Neural cell (in vitro differentiated cells): ENCODE data around the gene HJV. TPM values are rescaled to one million over a fixed set of nuclear protein-coding genes. Genes with fewer than 3 reads are reported as not detected.

Source experiments
- H2AFZ ChIP-seq: fragments of 200-600, 300-800 bp; sonication (generic), shearing (Covaris generic); 2 replicates; pipeline ENCODE4 v1.6.0; 2014; ENCODE audit warnings: low read depth, mild to moderate bottlenecking, antibody characterized with exemption, low read length, moderate library complexity
- H3F3A ChIP-seq: fragments of 200-600 bp; shearing (Covaris generic); 2 replicates; pipeline ENCODE4 v1.6.1; 2016; ENCODE audit warnings: mild to moderate bottlenecking, moderate library complexity, mixed read lengths, antibody characterized with exemption, low read length; ENCODE audit not compliant: insufficient read depth, poor library complexity, severe bottlenecking
- H3K27ac ChIP-seq: fragments of 200-600, 300-800 bp; sonication (generic), shearing (Covaris generic); 2 replicates; pipeline ENCODE4 v1.5.1; 2014; ENCODE audit warnings: mild to moderate bottlenecking, low read length, moderate library complexity
- H3K27me3 ChIP-seq: fragments of 300-800, 200-600 bp; sonication (generic), shearing (Covaris generic); 2 replicates; pipeline ENCODE4 v1.6.0; 2014; ENCODE audit warnings: mild to moderate bottlenecking, low read depth, low read length, moderate library complexity; ENCODE audit not compliant: insufficient read depth
- H3K36me3 ChIP-seq: fragments of 300-800, 200-600 bp; sonication (generic), shearing (Covaris generic); 2 replicates; pipeline ENCODE4 v1.5.1; 2014; ENCODE audit warnings: mild to moderate bottlenecking, antibody characterized with exemption, low read length, moderate library complexity; ENCODE audit not compliant: insufficient read depth
- H3K4me2 ChIP-seq: fragments of 300-800, 200-600 bp; sonication (generic), shearing (Covaris generic); 2 replicates; pipeline ENCODE4 v1.6.0; 2014; ENCODE audit warnings: mild to moderate bottlenecking, low read length
- H3K4me3 ChIP-seq: fragments of 300-800, 200-600 bp; sonication (generic), shearing (Covaris generic); 2 replicates; pipeline ENCODE4 v1.5.1; 2014; ENCODE audit warnings: mild to moderate bottlenecking, low read length, moderate library complexity
- H3K79me2 ChIP-seq: fragments of 200-600 bp; shearing (Covaris generic); replicated peaks from 2 replicates; pipeline ENCODE4 v1.6.0; 2014; ENCODE audit warnings: mild to moderate bottlenecking, low read length, moderate library complexity; ENCODE audit not compliant: insufficient read depth
- H3K9ac ChIP-seq: fragments of 300-800, 200-600 bp; sonication (generic), shearing (Covaris generic); 2 replicates; pipeline ENCODE4 v1.6.1; 2016; ENCODE audit warnings: mild to moderate bottlenecking, low read length, mixed read lengths
- H3K9me2 ChIP-seq: fragments of 200-600 bp; shearing (Covaris generic); 2 replicates; pipeline ENCODE4 v1.6.1; 2016; ENCODE audit warnings: mild to moderate bottlenecking, low read length, mixed read lengths; ENCODE audit not compliant: insufficient read depth
- H3K9me3 ChIP-seq: fragments of 200-600, 300-800 bp; sonication (generic), shearing (Covaris generic); 2 replicates; pipeline ENCODE4 v1.6.1; 2016; ENCODE audit warnings: mild to moderate bottlenecking, mixed run types, low read length, moderate library complexity, mixed read lengths
- H4K20me1 ChIP-seq: fragments of 200-600 bp; shearing (Covaris generic); 2 replicates; pipeline ENCODE4 v1.6.1; 2016; ENCODE audit warnings: mild to moderate bottlenecking, mixed run types; ENCODE audit not compliant: insufficient read depth
- CTCF ChIP-seq: fragments of 450-650 bp; IDR thresholded peaks from 2 replicates; pipeline ENCODE4 v1.5.1; 2014; ENCODE audit warnings: antibody characterized with exemption, mild to moderate bottlenecking, moderate library complexity; ENCODE audit not compliant: poor library complexity, severe bottlenecking
- EP300 ChIP-seq: fragments of 450-650 bp; conservative IDR thresholded peaks from 2 replicates; pipeline ENCODE4 v1.6.1; 2014; ENCODE audit warnings: antibody characterized with exemption, mild to moderate bottlenecking, moderate library complexity; ENCODE audit not compliant: poor library complexity, severe bottlenecking
- EZH2 ChIP-seq: fragments of 200-600, 300-800 bp; shearing (Covaris generic), sonication (generic); IDR thresholded peaks from 2 replicates; pipeline ENCODE4 v1.6.1; 2014; ENCODE audit warnings: antibody characterized with exemption, low read length, borderline replicate concordance, mild to moderate bottlenecking; ENCODE audit not compliant: insufficient read depth, poor library complexity, severe bottlenecking
- MXI1 ChIP-seq: fragments of 450-650 bp; conservative IDR thresholded peaks from 2 replicates; pipeline ENCODE4 v1.6.1; 2014; ENCODE audit warnings: antibody characterized with exemption, mild to moderate bottlenecking; ENCODE audit not compliant: poor library complexity, severe bottlenecking
- POLR2AphosphoS5 ChIP-seq: IDR thresholded peaks from 2 replicates; pipeline ENCODE4 v1.6.1; 2012
- RAD21 ChIP-seq: fragments of 450-650 bp; conservative IDR thresholded peaks from 2 replicates; pipeline ENCODE4 v1.6.1; 2014; ENCODE audit warnings: antibody characterized with exemption, mild to moderate bottlenecking, moderate library complexity
- REST ChIP-seq: IDR thresholded peaks from 2 replicates; pipeline ENCODE4 v1.6.1; 2012; ENCODE audit warnings: borderline replicate concordance
- SMC3 ChIP-seq: fragments of 450-650 bp; conservative IDR thresholded peaks from 2 replicates; pipeline ENCODE4 v1.6.1; 2014; ENCODE audit warnings: antibody characterized with exemption, mild to moderate bottlenecking, moderate library complexity; ENCODE audit not compliant: poor library complexity
- TAF1 ChIP-seq: IDR thresholded peaks from 2 replicates; pipeline ENCODE4 v1.6.1; 2012; ENCODE audit warnings: low read depth
- polyA plus RNA-seq: library from polyadenylated mRNA; depleted of rRNA; stranded (reverse); fragments of >200 nt; gene quantifications from 2 replicates; pipeline ENCODE4 v1.2.3, GENCODE V29; 2014

Gene HJV
- polyA plus RNA-seq, 1 donor from 2014 or later = not detected

GRCh38 chr1:145999321-146000024 is 22.1 kb downstream of the HJV start:
- no peak overlapping the region for H3K27ac ChIP-seq
- H3K4me2 ChIP-seq = no peak overlapping the region
- no peak overlapping the region for H2AFZ ChIP-seq
- H3F3A ChIP-seq = no peaks in the 10 kb centered on the region
- H3K27me3 ChIP-seq = no peaks in the 10 kb centered on the region
- H3K9ac ChIP-seq = no peak overlapping the region
- H3K4me3 ChIP-seq = no peak overlapping the region
- peaks cover 18% of the 10 kb centered on the region for H4K20me1 ChIP-seq
- no peak for TF ChIP-seq CTCF
- no peak for TF ChIP-seq REST
- TF ChIP-seq SMC3 = no peak
- no peak for TF ChIP-seq TAF1
- no peak for TF ChIP-seq POLR2AphosphoS5
- TF ChIP-seq MXI1 = no peak
- no peak for TF ChIP-seq RAD21
- no peak for TF ChIP-seq EZH2
- TF ChIP-seq EP300 = no peak
- H3K36me3 ChIP-seq = peaks cover 5% of the 10 kb centered on the region
- H3K9me3 ChIP-seq = no peaks in the 10 kb centered on the region
- H3K79me2 ChIP-seq = peaks cover 27% of the 10 kb centered on the region
- H3K9me2 ChIP-seq = no peaks in the 10 kb centered on the region

GRCh38 chr1:145997718-145998023 is 23.9 kb downstream of the HJV start:
- Histone ChIP-seq H3K9me2 (no peaks in the 10 kb centered on the region), H4K20me1 (peaks cover 36% of the 10 kb centered on the region), H3K36me3 (peaks cover 21% of the 10 kb centered on the region), H3F3A (peaks cover 3% of the 10 kb centered on the region), H3K4me2 (peak overlapping the region; percentile 85), H3K4me3 (peak overlapping the region; percentile 79), H3K27ac (peak overlapping the region; percentile 78), H3K79me2 (peaks cover 45% of the 10 kb centered on the region), H3K9me3 (no peaks in the 10 kb centered on the region), H3K9ac (peak overlapping the region; percentile 68), H3K27me3 (no peaks in the 10 kb centered on the region), H2AFZ (no peak overlapping the region)
- TF ChIP-seq REST = no peak
